K562 (cell line): Measurements from ENCODE around the gene TTYH2. TPM values are rescaled to one million over a fixed set of nuclear protein-coding genes. Genes with fewer than 3 reads are reported as not detected.

Experiments used
- ARNT ChIP-seq, 2 experiments: fragments of 450-650 bp; IDR thresholded peaks; 2 replicates each; pipeline ENCODE4 v1.6.1; 2016; ENCODE audit warnings: mild to moderate bottlenecking in 1 of 2
- CEBPZ ChIP-seq: fragments of 150-350 bp; IDR thresholded peaks from 2 replicates; pipeline ENCODE4 v1.6.1; 2014; ENCODE audit warnings: low read depth, mild to moderate bottlenecking, low read length, borderline replicate concordance
- EWSR1 ChIP-seq: fragments of 450-650 bp; IDR thresholded peaks from 2 replicates; pipeline ENCODE4 v1.6.1; 2018; ENCODE audit warnings: borderline replicate concordance, mild to moderate bottlenecking, low read depth, moderate library complexity; ENCODE audit not compliant: partially characterized antibody
- FOXA1 ChIP-seq: fragments of 450-650 bp; IDR thresholded peaks from 2 replicates; pipeline ENCODE4 v1.6.1; 2016; ENCODE audit warnings: mild to moderate bottlenecking, borderline replicate concordance
- LEF1 ChIP-seq: fragments of 450-650 bp; IDR thresholded peaks from 2 replicates; pipeline ENCODE4 v1.6.1; 2016; ENCODE audit warnings: mild to moderate bottlenecking
- MYNN ChIP-seq, 2 experiments: sonication (generic); formaldehyde crosslinking in 1 of 2; IDR thresholded peaks; 2 replicates each; pipeline versions ENCODE4 v1.5.0 to v1.6.1; 2016 to 2020; ENCODE audit warnings: antibody characterized with exemption in 1 of 2, missing genetic modification reagents in 1 of 2
- NR2C2 ChIP-seq, 2 experiments: fragments of 200-800 bp in 1 of 2; sonication (Bioruptor generic) in 1 of 2; sonication (generic) in 1 of 2; formaldehyde crosslinking in 1 of 2; IDR thresholded peaks; 2 replicates each; pipeline versions ENCODE4 v1.6.1 to v1.8.0; 2016 to 2022; ENCODE audit warnings: mild to moderate bottlenecking in 1 of 2, missing compliant biosample characterization in 1 of 2, missing genetic modification characterization in 1 of 2, missing genetic modification reagents in 1 of 2
- POLR2AphosphoS2 ChIP-seq: IDR thresholded peaks from 2 replicates; pipeline ENCODE4 v1.6.1; 2012; ENCODE audit warnings: low read length, improper control_type of control experiment
- POLR2B ChIP-seq: fragments of 450-650 bp; IDR thresholded peaks from 2 replicates; pipeline ENCODE4 v1.6.1; 2018; ENCODE audit warnings: low read depth; ENCODE audit not compliant: partially characterized antibody
- PRMT5 ChIP-seq: sonication (generic); formaldehyde crosslinking; IDR thresholded peaks from 2 replicates; pipeline ENCODE4 v1.5.0; 2020; ENCODE audit warnings: missing genetic modification reagents
- ZKSCAN1 ChIP-seq: fragments of 150-350 bp; IDR thresholded peaks from 2 replicates; pipeline ENCODE4 v1.6.1; 2016; ENCODE audit warnings: low read depth, low read length
- ZNF224 ChIP-seq: sonication (generic); formaldehyde crosslinking; IDR thresholded peaks from 2 replicates; pipeline ENCODE4 v1.8.0; 2022; ENCODE audit warnings: mild to moderate bottlenecking, missing genetic modification reagents
- polyA plus RNA-seq, 8 experiments: library from polyadenylated mRNA; depleted of rRNA in 4 of 8; stranded (reverse) in 5 of 8; unstranded in 3 of 8; fragments of >200 nt; fragmentation: Nextera tagmentation in 2 of 8; fragmentation: Illumina TruSeq in 1 of 8; extraction: Ambion mirVana in 2 of 8; extraction: Trizol in 1 of 8; gene quantifications; 2 replicates each; pipeline versions ENCODE4 v1.2.1 to v1.2.3, GENCODE V29; 2011 to 2014; ENCODE audit warnings: inconsistent platforms in 1 of 8, missing spikeins in 1 of 8
- total RNA-seq, 7 experiments: library from RNA; depleted of rRNA in 6 of 7; stranded (reverse); fragments of >200 nt in 6 of 7; fragmentation: Illumina TruSeq in 2 of 7; extraction: Trizol in 2 of 7; gene quantifications; 2 replicates each; pipeline versions ENCODE4 v1.2.1 to v1.2.3, GENCODE V29; 2011 to 2021; ENCODE audit warnings: low replicate concordance in 1 of 7
- TF ChIP-seq, protein P1 (sequence below): fragments of 450-650 bp; IDR thresholded peaks from 2 replicates; pipeline ENCODE4 v1.6.1; 2016; ENCODE audit warnings: low read depth, mild to moderate bottlenecking, moderate library complexity
- TF ChIP-seq, protein P2 (sequence below): fragments of 250-450 bp; sonication (Bioruptor Pico); IDR thresholded peaks from 2 replicates; pipeline ENCODE4 v1.4.0; 2020; ENCODE audit warnings: mild to moderate bottlenecking, moderate library complexity, borderline replicate concordance

Gene TTYH2
- total and polyA plus RNA-seq, 9 of the 15 experiments (the other 6 are each of a cell fraction or from before 2014, with no cell fraction given) = 0.03 to 2.0 (median 0.91) TPM

GRCh38 chr17:74203439-74204240 is 9.7 kb upstream of the TTYH2 start, which contains the start of gene RPL38 (continued):
- TF ChIP-seq, protein P1, sequence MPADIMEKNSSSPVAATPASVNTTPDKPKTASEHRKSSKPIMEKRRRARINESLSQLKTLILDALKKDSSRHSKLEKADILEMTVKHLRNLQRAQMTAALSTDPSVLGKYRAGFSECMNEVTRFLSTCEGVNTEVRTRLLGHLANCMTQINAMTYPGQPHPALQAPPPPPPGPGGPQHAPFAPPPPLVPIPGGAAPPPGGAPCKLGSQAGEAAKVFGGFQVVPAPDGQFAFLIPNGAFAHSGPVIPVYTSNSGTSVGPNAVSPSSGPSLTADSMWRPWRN = no peak
- TF ChIP-seq NR2C2 (CRISPR knock-in tag; IDR thresholded peaks at IDR 0.05) (0 out of 2 replicates have a peak, but pooled peaks have one; percentile 31), NR2C2 (tag; IDR thresholded peaks at IDR 0.05) (peak; percentile 54; the same call in 1 of the 2 replicates), POLR2AphosphoS2 (peak; percentile 69; the same call in 1 of the 2 replicates), POLR2B (peak; percentile 99), ZKSCAN1 (no peak), FOXA1 (no peak), ZNF224 (no peak), PRMT5 (CRISPR knock-in tag) (no peak), EWSR1 (no peak), MYNN (IDR thresholded peaks at IDR 0.05) (0 out of 2 replicates have a peak, but pooled peaks have one; percentile 14), MYNN (CRISPR knock-in tag; IDR thresholded peaks at IDR 0.05) (no peak), LEF1 (no peak), CEBPZ (no peak), ARNT (IDR thresholded peaks at IDR 0.05) (0 out of 4 replicates have a peak, but pooled peaks have one; percentile 44 to 70)
- TF ChIP-seq, protein P2, sequence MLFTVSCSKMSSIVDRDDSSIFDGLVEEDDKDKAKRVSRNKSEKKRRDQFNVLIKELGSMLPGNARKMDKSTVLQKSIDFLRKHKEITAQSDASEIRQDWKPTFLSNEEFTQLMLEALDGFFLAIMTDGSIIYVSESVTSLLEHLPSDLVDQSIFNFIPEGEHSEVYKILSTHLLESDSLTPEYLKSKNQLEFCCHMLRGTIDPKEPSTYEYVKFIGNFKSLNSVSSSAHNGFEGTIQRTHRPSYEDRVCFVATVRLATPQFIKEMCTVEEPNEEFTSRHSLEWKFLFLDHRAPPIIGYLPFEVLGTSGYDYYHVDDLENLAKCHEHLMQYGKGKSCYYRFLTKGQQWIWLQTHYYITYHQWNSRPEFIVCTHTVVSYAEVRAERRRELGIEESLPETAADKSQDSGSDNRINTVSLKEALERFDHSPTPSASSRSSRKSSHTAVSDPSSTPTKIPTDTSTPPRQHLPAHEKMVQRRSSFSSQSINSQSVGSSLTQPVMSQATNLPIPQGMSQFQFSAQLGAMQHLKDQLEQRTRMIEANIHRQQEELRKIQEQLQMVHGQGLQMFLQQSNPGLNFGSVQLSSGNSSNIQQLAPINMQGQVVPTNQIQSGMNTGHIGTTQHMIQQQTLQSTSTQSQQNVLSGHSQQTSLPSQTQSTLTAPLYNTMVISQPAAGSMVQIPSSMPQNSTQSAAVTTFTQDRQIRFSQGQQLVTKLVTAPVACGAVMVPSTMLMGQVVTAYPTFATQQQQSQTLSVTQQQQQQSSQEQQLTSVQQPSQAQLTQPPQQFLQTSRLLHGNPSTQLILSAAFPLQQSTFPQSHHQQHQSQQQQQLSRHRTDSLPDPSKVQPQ = no peak
